ENCODE measurements around the gene RIOK3.

The RIOK3 gene

GRCh38 chr18:23448291-23448690, 4.8 kb upstream of the RIOK3 start:
- no peak overlapping the region for H3K4me3 ChIP-seq (ENCODE audit: low read length)
- no peak for DNase-seq (ENCODE audit: low read depth, low spot score)

GRCh38 chr18:23450022-23450421, 3.1 kb upstream of the RIOK3 start:
- no peak overlapping the region for H3K4me3 ChIP-seq (ENCODE audit: low read length)
- no peak for DNase-seq (ENCODE audit: low read depth, low spot score)

GRCh38 chr18:23451011-23451410, 2.1 kb upstream of the RIOK3 start:
- no peak overlapping the region for H3K4me3 ChIP-seq (ENCODE audit: low read length)
- DNase-seq (ENCODE audit: low read depth, low spot score): no peak

- no peak overlapping the region for H3K4me3 ChIP-seq (ENCODE audit: low read length)
- DNase-seq (ENCODE audit: low read depth, low spot score): no peak
These were observed 1.6 kb upstream of the RIOK3 start for GRCh38 chr18:23451491-23451890.

- peak overlapping the region; percentile 94 for H3K4me3 ChIP-seq (ENCODE audit: low read length)
- DNase-seq (ENCODE audit: low read depth, low spot score): no peak
These were observed 750 bp upstream of the RIOK3 start for GRCh38 chr18:23452347-23452727.

- DNase-seq (ENCODE audit: low read depth, low spot score): no peak
- H3K4me3 ChIP-seq (ENCODE audit: low read length): peak overlapping the region; percentile 94
These were observed 582 bp downstream of the RIOK3 start for GRCh38 chr18:23453680-23454058.

- H3K4me3 ChIP-seq (ENCODE audit: low read length): no peak overlapping the region
These were observed 3.7 kb downstream of the RIOK3 start for GRCh38 chr18:23456835-23457234.

GRCh38 chr18:23458830-23459529, 5.9 kb downstream of the RIOK3 start:
- H3K4me3 ChIP-seq (ENCODE audit: low read length): no peak overlapping the region
- DNase-seq (ENCODE audit: low read depth, low spot score): no peak

More at GRCh38 chr18:23456835-23457234, 3.7 kb downstream of the RIOK3 start:
- DNase-seq (ENCODE audit: low read depth, low spot score): no peak

- no peak overlapping the region for H3K4me3 ChIP-seq (ENCODE audit: low read length)
- no peak for DNase-seq (ENCODE audit: low read depth, low spot score)
These were observed 6.4 kb downstream of the RIOK3 start for GRCh38 chr18:23459530-23459921.

- DNase-seq (ENCODE audit: low read depth, low spot score): no peak
- H3K4me3 ChIP-seq (ENCODE audit: low read length): no peak overlapping the region
These were observed 7.5 kb downstream of the RIOK3 start for GRCh38 chr18:23460285-23461273.

GRCh38 chr18:23462876-23463275, 9.8 kb downstream of the RIOK3 start:
- no peak overlapping the region for H3K4me3 ChIP-seq (ENCODE audit: low read length)
- DNase-seq (ENCODE audit: low read depth, low spot score): no peak

- no peak for DNase-seq (ENCODE audit: low read depth, low spot score)
- H3K4me3 ChIP-seq (ENCODE audit: low read length): no peak overlapping the region
These were observed 15.8 kb downstream of the RIOK3 start for GRCh38 chr18:23468753-23469459.

GRCh38 chr18:23470620-23471387, 17.7 kb downstream of the RIOK3 start:
- DNase-seq (ENCODE audit: low read depth, low spot score): no peak
- H3K4me3 ChIP-seq (ENCODE audit: low read length): no peak overlapping the region

- H3K4me3 ChIP-seq (ENCODE audit: low read length): no peak overlapping the region
These were observed 18.4 kb downstream of the RIOK3 start for GRCh38 chr18:23471486-23471885.

GRCh38 chr18:23479829-23480505, 26.9 kb downstream of the RIOK3 start:
- H3K4me3 ChIP-seq (ENCODE audit: low read length): no peak overlapping the region
- no peak for DNase-seq (ENCODE audit: low read depth, low spot score)

More at GRCh38 chr18:23471486-23471885, 18.4 kb downstream of the RIOK3 start:
- DNase-seq (ENCODE audit: low read depth, low spot score): no peak

- H3K4me3 ChIP-seq (ENCODE audit: low read length): no peak overlapping the region
- no peak for DNase-seq (ENCODE audit: low read depth, low spot score)
These were observed 31.6 kb downstream of the RIOK3 start for GRCh38 chr18:23484561-23485182.

GRCh38 chr18:23485386-23485785, 32.3 kb downstream of the RIOK3 start:
- DNase-seq (ENCODE audit: low read depth, low spot score): no peak
- no peak overlapping the region for H3K4me3 ChIP-seq (ENCODE audit: low read length)
